Peyer's patch (tissue), 4 donors: ENCODE data around the gene RGMB. TPM values are rescaled to one million over a fixed set of nuclear protein-coding genes. Genes with fewer than 3 reads are reported as not detected.
A peak's percentile ranks its signal among the peaks of the same experiment; 100 is the strongest.

Experiments
- DNase-seq, 3 donors: peaks; one replicate each; pipeline ENCODE4 v3.0.0-alpha.2; 2017 to 2019
- H3K27ac ChIP-seq, 4 donors: fragments of 200-600 bp; sonication (generic); one replicate each; pipeline ENCODE4 v1.5.1; 2016 to 2019
- H3K27me3 ChIP-seq, 2 donors: fragments of 200-600 bp; sonication (generic); one replicate each; pipeline ENCODE4 v1.5.1; 2019
- H3K36me3 ChIP-seq, 3 donors: fragments of 200-600 bp; sonication (generic); one replicate each; pipeline ENCODE4 v1.5.1; 2016 to 2019
- H3K4me1 ChIP-seq, 4 donors: fragments of 200-600 bp; sonication (generic); one replicate each; pipeline ENCODE4 v1.5.1; 2016 to 2019
- H3K4me3 ChIP-seq, 4 donors: fragments of 200-600 bp; sonication (generic); 1 replicate in 3 of 4; 2 replicates in 1 of 4; pipeline ENCODE4 v1.5.1; 2016 to 2019; ENCODE audit warnings: mild to moderate bottlenecking in 1 of 4
- H3K9me3 ChIP-seq, 4 donors: fragments of 200-600 bp; sonication (generic); one replicate each; pipeline ENCODE4 v1.5.1; 2016 to 2019; ENCODE audit warnings: mild to moderate bottlenecking in 1 of 4
- CTCF ChIP-seq, 6 experiments: fragments of 450-650 bp in 4 of 6; fragments of 200-600 bp in 2 of 6; sonication (generic) in 1 of 6; IDR thresholded peaks; one replicate each; pipeline ENCODE4 v1.5.1; 2017 to 2019; ENCODE audit warnings: antibody characterized with exemption in 6 of 6, mild to moderate bottlenecking in 3 of 6, moderate library complexity in 1 of 6
- POLR2A ChIP-seq, 2 donors: fragments of 450-650 bp; IDR thresholded peaks; one replicate each; pipeline ENCODE4 v1.5.1; 2017; ENCODE audit warnings: antibody characterized with exemption in 2 of 2, mild to moderate bottlenecking in 2 of 2, moderate library complexity in 2 of 2
- total RNA-seq, 4 donors: library from RNA; depleted of rRNA; stranded (reverse); fragments of >200 nt; gene quantifications; one replicate each; pipeline ENCODE4 v1.1.0, GENCODE V29; 2016

Gene RGMB
- total RNA-seq, 4 donors from 2014 or later: 55.0 to 298 (median 138) TPM

- Histone ChIP-seq H3K4me3 (no peak overlapping the region), H3K36me3 (no peaks in the 10 kb centered on the region), H3K9me3 (peaks cover 0 to 9% (median 0%) of the 10 kb centered on the region in 4 donors), H3K27me3 (no peaks in the 10 kb centered on the region), H3K27ac (no peak overlapping the region), H3K4me1 (no peaks in the 10 kb centered on the region)
- TF ChIP-seq CTCF (IDR thresholded peaks at IDR 0.05): no peak
- no peak for TF ChIP-seq POLR2A (IDR thresholded peaks at IDR 0.05)
- no peak for DNase-seq
These were observed 31.6 kb downstream of the RGMB start for GRCh38 chr5:98805070-98805469.

GRCh38 chr5:98807806-98808205 lies 34.3 kb downstream of the RGMB start:
- TF ChIP-seq POLR2A (IDR thresholded peaks at IDR 0.05) (no peak), CTCF (IDR thresholded peaks at IDR 0.05) (no peak)
- no peaks in the 10 kb centered on the region for H3K27me3 ChIP-seq
- no peak overlapping the region for H3K27ac ChIP-seq
- H3K9me3 ChIP-seq: peaks cover 0 to 9% (median 0%) of the 10 kb centered on the region in 4 donors
- no peak for DNase-seq
- H3K4me1 ChIP-seq: no peaks in the 10 kb centered on the region
- no peaks in the 10 kb centered on the region for H3K36me3 ChIP-seq
- H3K4me3 ChIP-seq: no peak overlapping the region

GRCh38 chr5:98810206-98810605 lies 36.7 kb downstream of the RGMB start:
- Histone ChIP-seq H3K9me3 (peaks cover 0 to 9% (median 0%) of the 10 kb centered on the region in 4 donors), H3K4me3 (no peak overlapping the region), H3K27me3 (no peaks in the 10 kb centered on the region), H3K4me1 (no peaks in the 10 kb centered on the region), H3K27ac (no peak overlapping the region), H3K36me3 (no peaks in the 10 kb centered on the region)
- no peak for TF ChIP-seq CTCF (IDR thresholded peaks at IDR 0.05)
- DNase-seq: no peak

GRCh38 chr5:98813755-98814154 lies 40.3 kb downstream of the RGMB start:
- H3K36me3 ChIP-seq: no peaks in the 10 kb centered on the region
- H3K9me3 ChIP-seq: no peaks in the 10 kb centered on the region
- no peak overlapping the region for H3K4me3 ChIP-seq
- DNase-seq: no peak
- H3K27ac ChIP-seq: no peak overlapping the region
- no peaks in the 10 kb centered on the region for H3K27me3 ChIP-seq
- H3K4me1 ChIP-seq: no peaks in the 10 kb centered on the region
- no peak for TF ChIP-seq CTCF (IDR thresholded peaks at IDR 0.05)
- TF ChIP-seq POLR2A (IDR thresholded peaks at IDR 0.05): no peak

- DNase-seq: peak in 1 of 3 donors; percentile 60
- H3K4me3 ChIP-seq: no peak overlapping the region
These were observed 43.2 kb downstream of the RGMB start for GRCh38 chr5:98816582-98817222.

More at GRCh38 chr5:98816582-98817222, 43.2 kb downstream of the RGMB start:
- TF ChIP-seq CTCF (IDR thresholded peaks at IDR 0.05) (no peak), POLR2A (IDR thresholded peaks at IDR 0.05) (no peak)
- H3K36me3 ChIP-seq: no peaks in the 10 kb centered on the region
- no peaks in the 10 kb centered on the region for H3K9me3 ChIP-seq
- no peak overlapping the region for H3K27ac ChIP-seq
- no peaks in the 10 kb centered on the region for H3K27me3 ChIP-seq
- no peaks in the 10 kb centered on the region for H3K4me1 ChIP-seq
